KOPT-K1 (cell line): Measurements from ENCODE around the gene C1QTNF1.

Source experiments
- H3K27ac ChIP-seq: fragments of 200-600 bp; sonication (generic); 2 replicates; pipeline ENCODE4 v1.5.1; 2016; ENCODE audit warnings: antibody characterized with exemption, mild to moderate bottlenecking, low read depth, low read length; ENCODE audit not compliant: poor library complexity, severe bottlenecking
- H3K36me3 ChIP-seq: fragments of 200-600 bp; sonication (generic); 2 replicates; pipeline ENCODE4 v1.5.1; 2017; ENCODE audit warnings: antibody characterized with exemption, mild to moderate bottlenecking, low read length, moderate library complexity; ENCODE audit not compliant: insufficient read depth
- H3K9me3 ChIP-seq: fragments of 200-600 bp; sonication (generic); 2 replicates; pipeline ENCODE4 v1.5.1; 2017; ENCODE audit warnings: antibody characterized with exemption, low read length, mild to moderate bottlenecking; ENCODE audit not compliant: insufficient read depth, poor library complexity, severe bottlenecking

C1QTNF1 gene

DNA sequence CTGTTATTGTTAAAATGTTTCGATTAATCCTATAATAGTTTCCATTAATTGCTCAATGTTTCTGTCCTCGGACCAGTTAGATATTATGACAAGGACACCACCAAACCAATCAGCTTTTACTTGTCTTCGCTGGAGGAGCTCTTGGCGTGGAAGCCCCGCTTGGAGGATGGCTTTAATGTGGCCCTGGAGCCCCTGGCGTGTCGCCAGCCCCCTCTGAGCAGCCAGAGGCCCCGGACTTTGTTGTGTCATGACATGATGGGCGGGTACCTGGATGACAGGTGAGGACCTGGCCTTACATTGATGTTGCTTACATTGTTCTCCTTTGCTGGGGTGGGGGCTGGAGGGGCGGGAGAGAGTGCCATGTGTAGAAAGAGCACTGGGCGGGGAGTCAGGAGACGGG is 53.6 kb downstream of the C1QTNF1 start:
- Histone ChIP-seq H3K9me3 (no peaks in the 10 kb centered on the region), H3K27ac (no peak overlapping the region), H3K36me3 (no peaks in the 10 kb centered on the region)

DNA sequence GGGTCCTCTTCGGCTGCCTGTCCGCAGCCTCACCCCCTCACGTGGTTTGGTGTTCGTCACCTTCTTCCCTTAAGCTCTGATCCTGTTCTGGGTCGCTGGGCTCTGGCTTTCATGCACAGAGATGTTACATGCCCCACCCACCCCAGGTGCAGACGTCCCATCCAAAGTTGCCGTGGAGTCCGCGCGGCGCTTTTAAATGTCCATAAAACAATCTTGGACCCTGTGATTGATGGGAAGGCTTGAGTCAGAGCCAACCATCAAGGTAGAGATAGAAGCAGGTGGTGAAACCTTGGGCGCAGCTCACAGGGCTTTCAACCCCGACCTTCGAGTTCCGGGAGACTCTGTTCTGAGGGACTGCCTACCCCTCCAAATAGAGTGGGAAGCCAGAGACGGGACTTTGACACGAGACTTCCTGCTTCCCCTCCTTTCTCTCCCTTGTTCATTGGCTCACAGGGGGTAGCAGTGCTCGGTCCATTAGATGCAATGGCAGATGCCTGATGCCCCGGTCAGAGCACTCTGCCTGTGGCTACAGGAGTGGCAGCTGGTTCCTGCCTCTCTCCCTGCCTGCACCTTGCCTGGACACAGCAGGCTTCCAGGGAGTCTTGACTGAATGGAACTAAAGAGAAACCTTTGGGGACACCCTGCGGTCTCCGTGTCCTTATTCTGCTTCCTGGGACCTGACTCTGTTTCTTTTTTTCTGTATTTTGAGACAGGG is 54.7 kb downstream of the C1QTNF1 start:
- Histone ChIP-seq H3K9me3 (no peaks in the 10 kb centered on the region), H3K27ac (no peak overlapping the region), H3K36me3 (no peaks in the 10 kb centered on the region)

DNA sequence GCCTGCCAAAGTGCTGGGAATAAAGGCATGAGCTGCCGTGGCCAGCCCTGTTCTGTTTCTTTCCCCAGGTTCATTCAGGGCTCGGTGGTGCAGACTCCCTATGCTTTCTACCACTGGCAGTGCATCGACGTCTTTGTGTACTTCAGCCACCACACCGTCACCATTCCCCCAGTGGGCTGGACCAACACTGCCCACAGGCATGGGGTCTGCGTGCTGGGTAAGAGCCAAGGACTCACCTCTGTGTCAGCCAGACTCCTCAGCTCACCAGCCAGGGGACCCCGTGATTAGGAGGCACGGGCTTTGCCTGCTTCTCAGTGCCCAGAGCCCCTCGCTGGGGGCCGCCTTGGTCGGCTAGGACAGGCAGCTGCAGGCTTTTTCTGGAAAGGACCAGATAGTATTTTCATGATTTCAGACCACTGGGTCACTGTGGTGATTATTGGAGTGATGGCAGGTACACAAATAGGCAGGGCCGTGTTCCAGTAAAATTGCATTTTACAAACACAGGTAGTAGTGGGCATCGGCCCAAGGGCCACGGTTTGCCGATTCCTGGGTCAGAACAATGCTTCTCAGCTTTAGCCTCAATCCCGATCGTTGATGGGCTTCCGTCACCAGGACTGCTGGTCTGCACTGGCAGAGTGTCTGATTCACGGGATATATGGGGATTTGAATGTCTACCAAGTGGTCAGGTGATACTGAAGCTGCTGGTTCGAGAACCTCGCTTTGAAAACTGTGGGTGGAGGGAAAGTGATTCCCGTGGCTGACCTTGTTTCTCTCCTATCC is 55.6 kb downstream of the C1QTNF1 start:
- no peak overlapping the region for H3K27ac ChIP-seq
- H3K36me3 ChIP-seq, result no peaks in the 10 kb centered on the region

DNA sequence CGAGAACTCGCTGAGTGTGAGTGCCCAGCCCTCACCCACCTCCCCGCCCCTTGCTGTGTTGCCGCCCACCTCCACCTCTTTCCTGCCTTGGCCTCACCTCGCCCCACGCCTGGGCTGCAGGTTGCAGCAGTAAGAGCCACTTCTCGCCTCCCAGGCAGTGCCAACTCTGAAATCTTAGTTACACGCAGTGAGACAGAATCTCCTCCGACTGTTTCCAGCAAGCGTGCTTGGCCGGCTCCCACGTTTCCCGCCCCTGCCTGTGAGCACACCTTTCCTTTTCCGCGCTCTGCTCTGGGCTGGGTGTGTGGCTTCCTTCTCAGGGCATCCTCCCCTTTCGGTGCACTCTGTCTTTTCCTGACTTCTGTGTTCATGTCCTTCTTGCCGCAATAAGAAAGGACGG is 56.4 kb downstream of the C1QTNF1 start:
- H3K27ac ChIP-seq, result no peak overlapping the region
- H3K36me3 ChIP-seq, result no peaks in the 10 kb centered on the region
- no peaks in the 10 kb centered on the region for H3K9me3 ChIP-seq

More for the DNA sequence above, 55.6 kb downstream of the C1QTNF1 start:
- H3K9me3 ChIP-seq, result no peaks in the 10 kb centered on the region

DNA sequence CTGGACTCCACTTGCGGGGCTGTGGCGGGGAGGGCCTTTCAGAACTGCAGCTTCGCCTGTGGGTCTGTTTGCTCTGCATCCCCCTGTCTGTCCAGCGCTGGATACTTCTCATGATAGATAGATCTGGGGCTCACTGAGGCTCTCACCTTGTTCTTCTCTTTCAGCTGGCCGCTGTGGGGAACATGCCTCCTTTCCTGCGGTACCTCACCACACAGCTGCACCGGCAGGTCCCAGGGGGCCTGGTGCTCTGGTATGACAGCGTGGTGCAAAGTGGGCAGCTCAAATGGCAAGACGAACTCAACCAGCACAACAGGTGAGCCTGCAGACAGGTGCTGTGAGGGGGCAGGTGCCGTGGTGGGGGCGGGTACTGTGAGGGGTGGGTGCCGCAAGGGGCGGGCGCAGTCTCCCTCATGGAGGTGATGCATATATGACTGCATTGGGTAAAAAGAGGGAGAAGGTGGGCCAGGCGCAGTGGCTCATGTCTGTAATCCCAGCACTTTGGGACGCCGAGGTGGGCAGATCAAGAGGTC is 56.9 kb downstream of the C1QTNF1 start:
- no peak overlapping the region for H3K27ac ChIP-seq
- H3K36me3 ChIP-seq, result no peaks in the 10 kb centered on the region

DNA sequence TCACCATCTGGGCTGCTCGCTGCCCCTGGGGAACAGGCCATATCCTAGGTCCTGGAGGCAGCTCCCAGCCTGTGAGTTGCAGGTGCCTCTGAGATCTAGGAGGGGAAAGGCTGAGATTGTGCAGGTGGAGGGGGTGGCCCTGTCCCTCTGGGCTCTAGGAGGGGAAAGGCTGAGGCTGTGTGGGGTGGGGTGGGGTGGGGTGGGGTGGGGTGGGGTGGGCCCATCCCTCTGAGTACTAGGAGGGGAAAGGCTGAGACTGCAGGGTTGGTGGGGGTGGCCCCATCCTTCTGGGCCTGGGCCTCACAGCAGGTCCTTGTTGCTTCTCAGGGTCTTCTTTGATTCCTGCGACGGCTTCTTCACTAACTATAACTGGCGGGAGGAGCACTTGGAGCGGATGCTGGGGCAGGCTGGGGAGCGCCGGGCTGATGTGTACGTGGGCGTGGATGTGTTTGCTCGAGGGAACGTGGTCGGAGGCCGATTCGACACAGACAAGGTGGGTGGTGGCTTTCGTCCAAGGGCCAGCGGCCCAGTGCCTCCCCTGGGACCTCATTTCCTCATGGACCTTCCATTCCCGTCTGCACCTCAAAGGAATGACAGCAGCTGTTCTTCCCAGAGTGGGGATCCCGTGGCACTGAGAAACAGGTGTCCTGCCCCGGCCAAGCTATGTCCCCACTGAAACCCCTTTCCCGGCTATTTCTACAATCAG is 57.8 kb downstream of the C1QTNF1 start:
- Histone ChIP-seq H3K27ac (no peak overlapping the region), H3K36me3 (no peaks in the 10 kb centered on the region), H3K9me3 (no peaks in the 10 kb centered on the region)

More for the DNA sequence above, 56.9 kb downstream of the C1QTNF1 start:
- H3K9me3 ChIP-seq, result no peaks in the 10 kb centered on the region

DNA sequence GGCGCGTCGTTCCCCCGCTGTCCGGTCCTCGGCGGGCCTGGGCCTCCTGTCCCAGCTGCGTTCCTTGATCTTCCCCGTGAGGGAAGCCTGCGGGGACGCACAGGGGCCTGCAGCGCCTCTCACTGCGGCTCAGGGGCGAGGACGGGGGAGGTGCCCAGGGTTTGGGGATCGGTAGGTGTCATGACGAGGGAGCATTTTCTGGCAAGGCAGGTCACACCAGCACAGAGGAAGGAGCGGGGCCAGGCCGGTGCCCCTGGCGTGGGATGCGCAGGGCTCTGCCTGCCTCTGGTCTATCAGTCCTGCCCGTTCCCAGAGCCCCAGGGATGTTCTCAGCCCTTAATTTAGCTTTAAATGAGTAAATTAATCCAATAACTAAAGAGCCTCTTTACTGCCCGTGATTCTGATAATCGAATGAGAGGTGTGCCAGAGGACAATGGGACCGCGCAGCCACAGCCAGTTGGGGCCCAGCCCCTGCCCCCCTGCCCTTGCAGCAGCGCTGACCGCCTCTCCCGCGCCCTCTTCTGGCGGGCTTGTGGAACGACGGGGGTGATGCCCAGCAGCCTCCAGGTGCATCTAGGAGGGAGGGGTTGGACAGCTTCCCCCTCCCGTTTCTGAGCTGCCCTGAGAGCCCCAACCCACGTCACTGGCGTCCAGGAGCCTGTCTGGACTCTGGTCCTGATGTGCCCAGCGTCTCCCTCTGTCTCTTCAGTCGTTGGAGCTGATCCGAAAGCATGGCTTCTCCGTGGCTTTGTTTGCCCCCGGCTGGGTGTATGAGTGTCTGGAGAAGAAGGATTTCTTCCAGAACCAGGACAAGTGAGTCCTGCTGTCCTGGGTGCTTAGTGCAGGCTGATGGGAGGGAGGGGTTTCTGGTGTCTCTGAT is 58.6 kb downstream of the C1QTNF1 start:
- no peak overlapping the region for H3K27ac ChIP-seq
- no peaks in the 10 kb centered on the region for H3K9me3 ChIP-seq
- H3K36me3 ChIP-seq, result no peaks in the 10 kb centered on the region

DNA sequence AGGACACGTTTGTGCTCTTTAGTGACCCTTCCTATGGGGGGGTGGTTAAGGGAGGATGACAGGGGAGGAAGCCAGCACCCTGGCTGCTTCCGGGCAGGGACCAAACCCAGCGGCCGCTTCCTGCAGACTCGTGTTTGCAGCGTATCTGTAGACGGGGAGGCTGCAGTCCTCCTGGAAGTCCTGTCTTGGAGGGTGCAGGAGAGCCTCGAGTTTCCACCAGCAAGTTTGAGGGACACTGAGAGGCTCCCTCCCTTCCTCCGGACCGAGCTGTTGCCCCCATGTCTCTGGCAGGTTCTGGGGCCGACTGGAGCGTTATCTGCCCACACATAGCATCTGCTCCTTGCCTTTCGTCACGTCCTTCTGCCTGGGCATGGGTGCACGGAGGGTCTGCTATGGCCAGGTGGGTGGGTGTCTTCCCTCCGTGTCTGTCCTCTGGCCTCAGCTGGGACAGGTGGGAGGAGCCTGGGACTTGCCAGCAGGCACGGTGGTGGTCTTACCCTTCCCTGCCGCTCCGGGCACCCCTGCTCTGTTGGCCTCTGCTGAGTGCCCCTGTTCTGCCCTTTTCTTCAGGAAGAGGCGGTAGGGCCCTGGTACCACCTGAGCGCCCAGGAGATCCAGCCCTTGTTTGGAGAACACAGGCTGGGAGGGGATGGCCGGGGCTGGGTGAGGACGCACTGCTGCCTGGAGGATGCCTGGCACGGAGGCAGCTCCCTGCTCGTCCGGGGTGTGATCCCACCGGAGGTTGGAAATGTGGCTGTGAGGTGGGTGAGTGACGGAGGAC is 59.4 kb downstream of the C1QTNF1 start:
- no peaks in the 10 kb centered on the region for H3K36me3 ChIP-seq
- H3K27ac ChIP-seq, result no peak overlapping the region
- no peaks in the 10 kb centered on the region for H3K9me3 ChIP-seq

DNA sequence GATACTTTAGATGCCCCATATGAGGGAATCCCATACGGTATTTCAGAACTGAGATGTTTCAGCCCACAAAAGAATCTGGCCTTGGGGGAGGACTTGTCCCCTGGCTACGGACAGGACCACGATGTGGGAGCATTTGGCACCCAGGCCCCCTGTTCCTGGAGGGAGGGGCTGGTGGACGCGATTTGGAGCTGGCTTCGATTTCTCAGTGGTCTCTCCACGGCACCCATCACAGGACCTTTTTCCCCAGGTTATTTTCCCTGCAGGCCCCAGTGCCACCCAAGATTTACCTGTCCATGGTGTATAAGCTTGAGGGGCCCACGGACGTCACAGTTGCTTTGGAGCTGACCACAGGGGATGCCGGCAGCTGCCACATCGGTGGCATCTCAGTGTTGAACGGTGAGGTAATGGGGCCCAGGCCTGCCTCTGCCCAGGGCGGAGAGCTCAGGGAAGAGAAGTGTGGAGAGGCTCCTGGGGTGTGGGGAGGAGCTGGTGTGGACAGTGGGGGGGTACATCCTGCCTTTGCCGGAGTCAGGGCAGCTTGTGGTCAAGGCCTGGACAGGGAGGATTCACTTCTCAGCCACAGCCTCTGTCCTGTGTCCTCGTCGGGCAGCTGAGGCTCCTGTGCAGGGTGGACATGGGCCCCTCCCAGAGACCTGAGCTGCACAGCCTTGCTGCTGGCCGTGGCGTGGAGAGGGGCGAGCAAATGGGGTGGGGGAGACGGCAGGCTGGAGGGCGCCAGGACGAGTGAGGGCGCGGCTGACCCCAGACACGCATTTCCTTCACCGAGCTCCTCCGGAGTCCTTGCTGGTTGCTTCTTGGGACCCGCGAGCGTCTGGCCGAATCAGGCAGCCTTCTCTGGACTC is 60.6 kb downstream of the C1QTNF1 start:
- Histone ChIP-seq H3K9me3 (no peaks in the 10 kb centered on the region), H3K36me3 (no peaks in the 10 kb centered on the region), H3K27ac (no peak overlapping the region)

DNA sequence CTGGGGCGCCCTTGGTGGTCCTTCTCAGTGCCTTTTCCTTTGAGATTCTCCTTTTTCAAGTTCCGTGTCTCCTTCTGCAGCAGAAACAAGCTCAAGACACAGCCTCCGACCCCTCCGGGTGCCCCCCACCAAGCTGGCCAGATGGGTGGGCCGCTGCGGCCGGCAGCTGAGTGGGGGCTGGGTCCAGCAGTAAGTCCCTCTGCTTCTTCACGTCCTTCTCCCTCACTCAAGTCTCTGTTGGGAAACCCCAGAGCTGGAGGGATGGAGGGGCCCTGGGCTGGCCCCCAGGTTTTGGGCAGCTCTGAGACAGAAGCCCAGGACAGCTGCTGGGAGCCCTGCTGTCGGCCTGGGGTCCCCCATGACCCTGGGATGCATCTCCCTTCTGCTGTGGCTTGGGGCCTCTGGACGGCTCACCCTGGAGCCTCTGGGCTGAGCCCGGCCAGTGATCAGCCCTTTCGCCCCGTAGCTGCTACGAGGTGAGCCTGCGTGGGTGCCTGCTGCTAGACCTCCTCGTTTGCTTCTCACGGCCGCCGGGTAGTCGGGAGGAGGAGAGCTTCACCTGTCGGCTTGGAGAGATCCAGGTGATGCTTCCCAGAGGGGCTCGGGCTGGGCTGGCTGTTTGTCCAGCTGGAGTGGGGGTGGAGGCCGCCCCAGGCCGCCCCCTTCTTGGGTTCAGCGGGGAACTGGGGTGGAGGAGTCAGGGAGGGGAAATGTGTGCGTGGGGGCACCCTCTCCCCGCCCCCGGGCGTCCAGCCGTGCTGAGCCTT is 61.4 kb downstream of the C1QTNF1 start:
- Histone ChIP-seq H3K27ac (no peak overlapping the region), H3K9me3 (no peaks in the 10 kb centered on the region), H3K36me3 (no peaks in the 10 kb centered on the region)

DNA sequence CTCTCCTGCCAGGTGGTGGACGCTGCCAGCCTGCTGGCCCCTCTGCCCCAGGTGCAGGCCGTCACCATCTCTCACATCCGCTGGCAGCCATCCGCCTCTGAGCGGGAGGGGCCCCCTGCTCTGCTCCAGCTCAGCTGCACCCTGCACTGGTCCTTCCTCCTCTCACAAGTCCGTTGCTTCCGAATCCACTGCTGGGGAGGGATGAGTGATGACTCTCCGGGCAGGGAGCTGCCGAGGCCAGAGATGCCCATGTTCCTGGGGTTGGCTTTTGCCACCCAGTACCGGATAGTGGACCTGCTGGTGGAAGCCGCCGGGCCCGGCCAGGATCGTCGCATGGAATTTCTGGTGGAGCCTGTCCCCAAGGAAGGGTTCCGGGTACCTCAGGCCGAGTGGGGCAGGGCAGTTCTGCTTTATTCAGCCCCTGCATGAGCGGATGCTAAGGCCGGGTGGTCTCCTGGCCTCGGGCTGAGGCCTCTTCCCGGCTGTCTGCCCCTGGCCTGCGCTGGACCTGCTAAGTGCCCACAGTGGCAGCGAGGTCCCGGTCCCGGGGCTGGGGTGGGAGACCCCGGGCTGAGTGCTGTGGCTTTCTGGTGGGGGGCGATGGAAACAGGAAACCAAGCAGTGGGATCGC is 62.1 kb downstream of the C1QTNF1 start:
- Histone ChIP-seq H3K36me3 (no peaks in the 10 kb centered on the region), H3K27ac (no peak overlapping the region), H3K9me3 (no peaks in the 10 kb centered on the region)

DNA sequence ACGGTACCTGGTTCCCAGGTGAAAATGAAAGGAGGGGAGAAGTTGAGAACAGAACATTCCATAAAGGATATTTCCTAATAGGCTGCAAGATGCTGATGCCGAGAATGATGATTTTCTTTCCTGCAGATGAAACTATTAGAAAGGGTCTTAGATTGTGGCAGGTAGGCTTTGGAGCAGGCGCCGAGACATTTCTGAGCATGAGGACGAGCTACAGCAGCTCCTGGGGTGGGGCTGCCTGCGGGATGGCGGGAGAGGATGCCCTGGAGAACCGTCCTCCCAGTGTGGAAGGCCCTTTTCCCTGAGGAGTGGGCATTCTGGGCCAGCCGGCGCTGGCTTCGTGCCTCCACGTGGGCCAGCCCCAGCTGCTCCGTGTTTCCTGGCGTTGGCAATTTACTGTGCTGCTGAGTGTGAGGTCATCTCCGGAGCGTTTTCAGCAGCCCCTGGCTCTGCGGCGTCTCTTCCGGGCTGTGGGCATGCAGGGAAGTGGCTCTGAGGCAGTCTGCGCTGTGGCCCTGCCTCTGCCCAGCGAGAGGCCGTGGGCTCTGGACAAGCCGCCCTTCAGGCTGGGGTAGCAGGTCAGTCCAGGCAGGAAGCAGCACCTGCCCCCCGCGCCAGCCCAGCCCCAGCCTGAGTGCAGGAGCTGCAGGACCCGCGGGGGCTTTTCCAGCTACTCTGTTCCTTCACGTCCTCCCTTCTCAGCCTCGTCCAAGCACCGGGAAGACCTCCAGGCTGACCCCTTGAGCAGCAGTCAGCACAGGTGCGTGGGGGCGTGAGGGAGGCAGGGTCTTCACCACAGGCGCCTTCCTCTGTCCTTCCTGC is 62.8 kb downstream of the C1QTNF1 start:
- no peaks in the 10 kb centered on the region for H3K9me3 ChIP-seq
- H3K27ac ChIP-seq, result no peak overlapping the region
- no peaks in the 10 kb centered on the region for H3K36me3 ChIP-seq
